ENCODE measurements around the gene ZSCAN31.

DNA sequence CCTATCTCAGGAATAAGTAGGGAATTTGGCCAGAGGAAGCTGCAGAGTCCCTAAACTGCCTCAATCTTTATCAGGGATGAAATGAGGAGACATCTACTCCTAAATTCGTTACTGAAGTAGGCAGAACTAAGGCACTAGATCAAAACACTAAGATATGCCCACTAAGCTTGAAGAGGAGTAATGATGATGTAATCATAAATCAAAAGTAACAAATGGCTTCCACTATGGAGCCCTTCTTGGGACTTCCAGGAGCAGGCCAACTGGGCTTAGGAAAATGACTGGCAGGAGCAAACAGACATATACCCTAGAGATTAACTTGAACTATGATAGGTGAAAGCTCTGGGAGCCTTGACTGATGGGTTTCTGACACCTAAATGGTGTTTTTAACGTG, 48.2 kb upstream of the ZSCAN31 start:
- TF ChIP-seq CTCF (IDR thresholded peaks at IDR 0.05) (no peak), POLR2A (IDR thresholded peaks at IDR 0.05) (no peak), POLR2AphosphoS5 (IDR thresholded peaks at IDR 0.05; ENCODE audit: insufficient read depth in 1 of 2, low read depth in 1 of 2) (no peak)

All from vagina (tissue), 2 donors.